K562 (cell line): ENCODE results near the gene TTLL10. TPM values are rescaled to one million over a fixed set of nuclear protein-coding genes. Genes with fewer than 3 reads are reported as not detected.
A peak's percentile ranks its signal among the peaks of the same experiment; 100 is the strongest.

Experiments
- ATAC-seq: fragments of 200-7000 bp; cut with Tn5 transposase; 3 replicates; pipeline ENCODE4 v1.9.1; 2020; ENCODE audit warnings: moderate library complexity
- BruUV-seq: library from RNA; stranded (reverse); fragments of 400-500 nt; replicated peaks from 2 replicates; lab custom pipeline; 2021; lab: Mats Ljungman, UMichigan
- CTCF ChIA-PET: fragments of 300-600 bp; formaldehyde crosslinking; extraction: SDS; loops from one replicate; lab custom pipeline; 2021; ENCODE audit warnings: low intra/inter-chr PET ratio; lab: Yijun Ruan, JAX
- POLR2A ChIA-PET: fragments of 300-600, 350-650 bp; sonication (Branson Sonifier 250); formaldehyde crosslinking; extraction: SDS; loops from one replicate; lab custom pipeline; 2021; ENCODE audit warnings: antibody characterized with exemption, inconsistent platforms; lab: Yijun Ruan, JAX
- DNase-seq, 4 experiments: peaks; one replicate each; pipeline versions ENCODE4 v3.0.0 to v3.0.0-alpha.2; 2011 to 2018; ENCODE audit warnings: low spot score in 3 of 4, mixed read lengths in 3 of 4; ENCODE audit errors: extremely low read depth in 1 of 4
- FAIRE-seq: peaks from 2 replicates; lab custom pipeline; 2011; peaks lifted over from hg19 to GRCh38; lab: Jason Lieb, UNC
- H2AFZ ChIP-seq: 2 replicates; pipeline ENCODE4 v1.6.0; 2011; ENCODE audit warnings: low read depth, low read length, control low read depth, inconsistent platforms
- H3K27ac ChIP-seq: fragments of 200-600 bp; 3 replicates; pipeline ENCODE4 v1.8.0; 2011; ENCODE audit warnings: low read depth, mild to moderate bottlenecking, control low read depth, inconsistent platforms, low read length, moderate library complexity, mixed read lengths; ENCODE audit errors: extremely low read depth
- H3K27me3 ChIP-seq, 2 experiments: fragments of 300-600 bp in 1 of 2; 2 replicates in 1 of 2; 3 replicates in 1 of 2; pipeline versions ENCODE4 v1.6.0 to v1.8.0; 2011; ENCODE audit warnings: inconsistent platforms in 2 of 2, low read length in 2 of 2, mild to moderate bottlenecking in 1 of 2, mixed read lengths in 1 of 2, moderate library complexity in 1 of 2; ENCODE audit not compliant: control insufficient read depth in 2 of 2, insufficient read depth in 2 of 2
- H3K36me3 ChIP-seq: fragments of 300-600 bp; 3 replicates; pipeline ENCODE4 v1.8.0; 2011; ENCODE audit warnings: mild to moderate bottlenecking, low read length, inconsistent platforms; ENCODE audit not compliant: control insufficient read depth, insufficient read depth
- H3K4me1 ChIP-seq, 2 experiments: fragments of 200-600 bp in 1 of 2; replicated peaks in 1 of 2; 2 replicates in 1 of 2; 3 replicates in 1 of 2; pipeline versions ENCODE4 v1.5.1 to v1.8.0; 2011; ENCODE audit warnings: inconsistent platforms in 2 of 2, low read length in 2 of 2, mild to moderate bottlenecking in 1 of 2, mixed read lengths in 1 of 2, moderate library complexity in 1 of 2; ENCODE audit not compliant: control insufficient read depth in 2 of 2, insufficient read depth in 2 of 2
- H3K4me2 ChIP-seq: 2 replicates; pipeline ENCODE4 v1.6.1; 2011; ENCODE audit warnings: low read length, control low read depth, inconsistent platforms, mixed read lengths; ENCODE audit not compliant: insufficient read depth
- H3K4me3 ChIP-seq: fragments of 200-600 bp; sonication (generic), shearing (Covaris generic); 2 replicates; pipeline ENCODE4 v1.5.1; 2016; ENCODE audit warnings: control low read depth, inconsistent platforms
- H3K79me2 ChIP-seq: fragments of 200-600 bp; 3 replicates; pipeline ENCODE4 v1.8.0; 2011; ENCODE audit warnings: low read length, inconsistent platforms; ENCODE audit not compliant: control insufficient read depth, insufficient read depth
- H3K9ac ChIP-seq, 2 experiments: 2 replicates each; pipeline versions ENCODE4 v1.6.0 to v1.6.1; 2011; ENCODE audit warnings: low read depth in 2 of 2, low read length in 2 of 2, control low read depth in 1 of 2, inconsistent platforms in 1 of 2, mild to moderate bottlenecking in 1 of 2, mixed read lengths in 1 of 2; ENCODE audit not compliant: insufficient read depth in 1 of 2
- H3K9me1 ChIP-seq: one replicate; pipeline ENCODE4 v1.6.0; 2011; ENCODE audit warnings: inconsistent platforms, mild to moderate bottlenecking, low read length, moderate library complexity; ENCODE audit not compliant: control insufficient read depth, insufficient read depth
- H3K9me3 ChIP-seq: replicated peaks from 2 replicates; pipeline ENCODE4 v1.5.1; 2011; ENCODE audit warnings: low read depth, low read length, inconsistent platforms; ENCODE audit not compliant: control insufficient read depth, insufficient read depth
- H4K20me1 ChIP-seq: replicated peaks from 2 replicates; pipeline ENCODE4 v1.6.1; 2011; ENCODE audit warnings: low read length, inconsistent platforms, mixed read lengths; ENCODE audit not compliant: control insufficient read depth, insufficient read depth
- POLR2G ChIP-seq: fragments of 200-400 bp; formaldehyde crosslinking; IDR thresholded peaks from 2 replicates; pipeline ENCODE4 v1.6.1; 2017; ENCODE audit warnings: low read depth, mild to moderate bottlenecking, antibody characterized with exemption, low read length, moderate library complexity
- RBFOX2 ChIP-seq: fragments of 200-400 bp; formaldehyde crosslinking; IDR thresholded peaks from 2 replicates; pipeline ENCODE4 v1.6.1; 2017; ENCODE audit warnings: low read depth, mild to moderate bottlenecking, low read length, moderate library complexity
- WGBS: fragments of 100-300 bp; shearing (Covaris generic); methylation state at CpG from one replicate; pipeline ENCODE4 v1.1.6; 2016; ENCODE audit warnings: low coverage, mixed read lengths; ENCODE audit not compliant: insufficient coverage; ENCODE audit errors: missing lambda C conversion rate; 5-methylcytosine and 5-hydroxymethylcytosine counted together
- in situ Hi-C: fragments of 300-500 bp; cut with MboI; formaldehyde crosslinking; loops from 4 replicates; pipeline ENCODE4 v1.15.0; 2018; ENCODE audit warnings: inconsistent platforms, mixed read lengths
- intact Hi-C: fragments of 100-400 bp; cut with micrococcal nuclease; formaldehyde crosslinking; loops from 2 replicates; pipeline ENCODE4 v1.14.2; 2022
- polyA plus RNA-seq, 8 experiments: library from polyadenylated mRNA; depleted of rRNA in 4 of 8; stranded (reverse) in 5 of 8; unstranded in 3 of 8; fragments of >200 nt; fragmentation: Nextera tagmentation in 2 of 8; fragmentation: Illumina TruSeq in 1 of 8; extraction: Ambion mirVana in 2 of 8; extraction: Trizol in 1 of 8; gene quantifications; 2 replicates each; pipeline versions ENCODE4 v1.2.1 to v1.2.3, GENCODE V29; 2011 to 2014; ENCODE audit warnings: inconsistent platforms in 1 of 8, missing spikeins in 1 of 8
- total RNA-seq, 7 experiments: library from RNA; depleted of rRNA in 6 of 7; stranded (reverse); fragments of >200 nt in 6 of 7; fragmentation: Illumina TruSeq in 2 of 7; extraction: Trizol in 2 of 7; gene quantifications; 2 replicates each; pipeline versions ENCODE4 v1.2.1 to v1.2.3, GENCODE V29; 2011 to 2021; ENCODE audit warnings: low replicate concordance in 1 of 7
- TF ChIP-seq, protein P1 (sequence below): fragments of 450-650 bp; IDR thresholded peaks from 2 replicates; pipeline ENCODE4 v1.6.1; 2018; ENCODE audit not compliant: partially characterized antibody

TTLL10 gene
- total and polyA plus RNA-seq, 9 of the 15 experiments (the other 6 are each of a cell fraction or from before 2014, with no cell fraction given): not detected

- Histone ChIP-seq H3K27ac (no peak overlapping the region), H3K79me2 (peaks cover 79% of the 10 kb centered on the region), H3K9me1 (no peaks in the 10 kb centered on the region), H3K36me3 (peaks cover 76% of the 10 kb centered on the region; the same call in 2 of the 3 replicates), H3K9me3 (no peaks in the 10 kb centered on the region), H2AFZ (no peak overlapping the region), H3K4me1 (peaks cover 6 to 67% of the 10 kb centered on the region in 2 experiments; a peak in 4 of 5 replicates)
- ChIA-PET POLR2A (interaction anchor here (1.1 to 1.8 kb wide), 3 partner anchors 14 to 58 kb away, joined by 3 to 5 read pairs (median 4); no protein-coding TSS in a partner anchor), CTCF (no interaction called here)
- intact Hi-C loops: no loop called here
- TF ChIP-seq, protein P1, sequence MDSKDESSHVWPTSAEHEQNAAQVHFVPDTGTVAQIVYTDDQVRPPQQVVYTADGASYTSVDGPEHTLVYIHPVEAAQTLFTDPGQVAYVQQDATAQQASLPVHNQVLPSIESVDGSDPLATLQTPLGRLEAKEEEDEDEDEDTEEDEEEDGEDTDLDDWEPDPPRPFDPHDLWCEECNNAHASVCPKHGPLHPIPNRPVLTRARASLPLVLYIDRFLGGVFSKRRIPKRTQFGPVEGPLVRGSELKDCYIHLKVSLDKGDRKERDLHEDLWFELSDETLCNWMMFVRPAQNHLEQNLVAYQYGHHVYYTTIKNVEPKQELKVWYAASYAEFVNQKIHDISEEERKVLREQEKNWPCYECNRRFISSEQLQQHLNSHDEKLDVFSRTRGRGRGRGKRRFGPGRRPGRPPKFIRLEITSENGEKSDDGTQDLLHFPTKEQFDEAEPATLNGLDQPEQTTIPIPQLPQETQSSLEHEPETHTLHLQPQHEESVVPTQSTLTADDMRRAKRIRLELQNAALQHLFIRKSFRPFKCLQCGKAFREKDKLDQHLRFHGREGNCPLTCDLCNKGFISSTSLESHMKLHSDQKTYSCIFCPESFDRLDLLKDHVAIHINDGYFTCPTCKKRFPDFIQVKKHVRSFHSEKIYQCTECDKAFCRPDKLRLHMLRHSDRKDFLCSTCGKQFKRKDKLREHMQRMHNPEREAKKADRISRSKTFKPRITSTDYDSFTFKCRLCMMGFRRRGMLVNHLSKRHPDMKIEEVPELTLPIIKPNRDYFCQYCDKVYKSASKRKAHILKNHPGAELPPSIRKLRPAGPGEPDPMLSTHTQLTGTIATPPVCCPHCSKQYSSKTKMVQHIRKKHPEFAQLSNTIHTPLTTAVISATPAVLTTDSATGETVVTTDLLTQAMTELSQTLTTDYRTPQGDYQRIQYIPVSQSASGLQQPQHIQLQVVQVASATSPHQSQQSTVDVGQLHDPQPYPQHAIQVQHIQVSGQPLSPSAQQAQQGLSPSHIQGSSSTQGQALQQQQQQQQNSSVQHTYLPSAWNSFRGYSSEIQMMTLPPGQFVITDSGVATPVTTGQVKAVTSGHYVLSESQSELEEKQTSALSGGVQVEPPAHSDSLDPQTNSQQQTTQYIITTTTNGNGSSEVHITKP: no peak
- TF ChIP-seq RBFOX2 (0 out of 2 replicates have a peak, but pooled peaks have one; percentile 42), POLR2G (peak; percentile 26)
- TF ChIP-seq, all 486 proteins: peak for 2
- no TSS peak for BruUV-seq
- H3K9ac ChIP-seq: peak overlapping the region in 1 of 2 experiments; percentile 50; a peak in 1 of 4 replicates
- H3K4me2 ChIP-seq: no peak overlapping the region
- H3K4me3 ChIP-seq: no peak overlapping the region
- in situ Hi-C loops: no loop called here
- no peaks in the 10 kb centered on the region for H3K27me3 ChIP-seq
- 96% methylated on average over 20 of the region's 25 CpGs for WGBS
- H4K20me1 ChIP-seq: peaks cover 9% of the 10 kb centered on the region; the same call in 1 of the 2 replicates
- ATAC-seq (no peak), DNase-seq (no peak), FAIRE-seq (no peak)
Observed at GRCh38 chr1:1227386-1227785, 53.7 kb downstream of the TTLL10 start.
